GM12872 (cell line): Measurements from ENCODE around the gene DEFB127.

ENCODE experiments used
- CTCF ChIP-seq: IDR thresholded peaks from 3 replicates; pipeline ENCODE4 v1.5.1; 2011; ENCODE audit warnings: low read depth, mild to moderate bottlenecking, low read length, moderate library complexity; ENCODE audit not compliant: insufficient read depth

The DEFB127 gene

DNA sequence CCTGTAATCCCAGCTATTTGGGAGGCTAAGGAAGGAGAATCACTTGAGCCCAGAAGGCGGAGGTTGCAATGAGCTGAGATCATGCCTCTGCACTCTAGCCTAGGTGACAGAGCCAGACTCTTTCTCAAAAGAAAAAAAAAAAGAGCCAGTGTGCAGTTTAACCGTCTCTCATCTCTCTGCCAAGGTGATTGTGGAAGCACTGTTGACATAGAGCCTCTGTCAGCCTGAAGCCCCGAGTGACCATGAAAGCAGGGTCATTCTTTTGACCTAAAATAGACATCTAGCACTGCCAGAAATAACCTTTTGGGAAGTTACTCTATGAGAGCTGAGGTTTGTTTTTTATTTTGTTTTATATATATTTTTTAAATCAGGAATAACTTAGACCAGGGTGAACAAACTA lies 7.4 kb downstream of the DEFB127 start:
- no peak for TF ChIP-seq CTCF

DNA sequence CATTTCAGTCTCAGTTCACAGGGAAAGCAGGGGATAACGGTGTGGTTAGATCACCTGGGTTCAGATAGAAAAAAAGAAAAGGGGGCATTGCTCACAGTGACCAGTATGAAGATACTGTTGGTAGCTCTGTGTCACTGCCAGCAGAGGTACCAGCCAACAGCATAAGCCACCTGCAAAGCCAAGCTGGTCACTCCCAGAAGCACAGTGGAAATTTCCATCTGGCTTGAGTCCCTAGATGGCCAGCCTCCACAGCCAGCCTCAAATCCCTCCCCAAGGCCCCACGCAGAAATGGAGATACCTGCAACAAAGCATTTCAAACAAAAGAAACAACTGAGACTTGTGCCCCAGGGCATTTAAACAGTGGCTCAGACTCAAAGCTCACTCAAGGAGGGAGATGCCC lies 11.6 kb downstream of the DEFB127 start:
- TF ChIP-seq CTCF, result no peak

GRCh38 chr20:184288-184687 lies 27.0 kb downstream of the DEFB127 start:
- TF ChIP-seq CTCF, result no peak

- TF ChIP-seq CTCF, result no peak
These were observed 30.5 kb downstream of the DEFB127 start for GRCh38 chr20:187733-188132.

DNA sequence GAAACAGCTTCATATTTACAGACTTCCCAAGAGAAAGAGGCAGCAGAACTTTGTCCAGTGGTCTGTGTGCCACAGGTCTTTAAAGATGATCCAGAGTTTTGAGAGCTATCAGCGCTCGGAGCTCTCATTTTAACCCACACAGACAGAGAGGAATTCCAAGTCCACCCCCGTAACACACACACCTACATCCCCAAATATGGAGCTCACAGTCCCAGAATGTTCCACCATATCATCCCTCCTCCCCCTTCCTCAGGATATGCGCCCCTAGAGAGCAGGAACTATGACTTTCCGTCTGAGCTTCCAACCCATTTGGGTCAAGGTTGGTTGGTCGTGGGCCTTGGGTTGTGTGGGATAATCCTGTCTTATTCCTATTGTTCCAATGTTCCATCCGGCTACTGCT lies 32.4 kb downstream of the DEFB127 start, which contains the start of gene DEFB128:
Gene DEFB128, minus strand, starts transcription at position 101 of the 400 bp plus-strand sequence. Its CDS starts 88 bp downstream, at position 13.
- TF ChIP-seq CTCF, result no peak

DNA sequence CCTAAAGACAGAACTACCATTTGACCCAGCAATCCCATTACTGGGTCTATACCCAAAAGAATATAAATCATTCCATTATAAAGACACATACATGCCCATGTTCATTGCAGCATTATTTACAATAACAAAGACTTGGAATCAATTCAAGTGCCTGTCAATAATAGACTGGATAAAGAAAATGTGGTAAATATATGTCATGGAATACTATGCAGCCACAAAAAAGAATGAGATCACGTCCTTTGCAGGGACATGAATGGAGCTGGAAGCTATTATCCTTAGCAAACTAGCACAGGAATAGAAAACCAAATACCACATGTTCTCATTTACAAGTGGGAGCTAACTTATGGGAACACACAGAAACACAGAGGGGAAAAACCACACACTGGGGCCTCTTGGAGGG lies 41.0 kb downstream of the DEFB127 start:
- TF ChIP-seq CTCF, result no peak

DNA sequence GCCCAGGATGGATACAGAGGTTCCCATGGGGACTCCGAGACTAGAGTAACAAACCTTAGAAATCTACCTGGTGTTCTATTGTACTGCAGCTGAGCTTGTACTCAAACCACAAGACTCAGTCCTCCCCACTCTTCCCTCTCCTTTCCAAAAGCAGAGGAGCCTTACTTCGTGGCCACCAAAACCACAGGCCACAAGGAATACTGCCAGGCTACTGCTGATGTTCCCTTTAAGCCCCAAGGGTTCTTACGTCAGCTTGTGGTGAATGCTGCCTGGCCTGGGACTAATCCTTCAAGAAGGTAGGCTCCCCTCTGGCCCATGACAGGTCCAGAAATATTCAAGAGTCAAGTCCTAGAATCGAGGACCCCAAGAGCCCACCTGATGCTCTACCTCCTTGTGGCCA lies 42.7 kb downstream of the DEFB127 start:
- TF ChIP-seq CTCF, result no peak
